Measurements from ENCODE around the gene NDST1. TPM values are rescaled to one million over a fixed set of nuclear protein-coding genes. Genes with fewer than 3 reads are reported as not detected.
A peak's percentile ranks its signal among the peaks of the same experiment; 100 is the strongest.

Gene NDST1
- 42.6 and 46.1 TPM in 2 replicates for total RNA-seq (2014; rRNA removed)
- percentile 74 among the genes with signal in this experiment for Bru-seq, nascent RNA
- BruChase-seq, experiment 1, labeled RNA remaining after a 6-hour chase, result percentile 81 among the genes with signal in this experiment
- percentile 81 among the genes with signal in this experiment for BruChase-seq, experiment 2, labeled RNA remaining after a 2-hour chase
- long read RNA-seq, partial matches to known transcripts, result 20 of 61 reads
- long read RNA-seq, other reads (novel, unspliced or antisense), result 41 of 61 reads

- no peak within 1 kb of the TSS for H2AFZ ChIP-seq (ENCODE audit: low read length)
- DNase-seq (no peak), ATAC-seq (no peak)
- no peak for TF ChIP-seq CTCF (conservative IDR thresholded peaks at IDR 0.05; ENCODE audit: low read depth, low read length)
- no peak for TF ChIP-seq EZH2 (IDR thresholded peaks at IDR 0.05; ENCODE audit: low read length, unreplicated experiment)
- TF ChIP-seq EZH2phosphoT487 (IDR thresholded peaks at IDR 0.05; ENCODE audit: borderline replicate concordance, low read length), result no peak
- H3K9me3 ChIP-seq (ENCODE audit: low read length), result no peaks in the 10 kb centered on the region
- H3K4me3 ChIP-seq (ENCODE audit: low read length), result no peak within 1 kb of the TSS
- intact Hi-C loops (cut with micrococcal nuclease), result no loop called here
- peaks cover 26% of the 10 kb centered on the region for H3K4me1 ChIP-seq (ENCODE audit: insufficient read depth, low read length)
- H3K79me2 ChIP-seq (ENCODE audit: low read length), result peaks cover 96% of the 10 kb centered on the region
- H3F3A ChIP-seq (ENCODE audit: low read length, unreplicated experiment), result no peaks in the 10 kb centered on the region
- ChIA-PET CTCF (no interaction called here), POLR2A (ENCODE audit: unreplicated experiment) (no interaction called here)
- no peak within 1 kb of the TSS for H3K4me2 ChIP-seq (ENCODE audit: low read length)
- H3K9me2 ChIP-seq (replicated peaks; ENCODE audit: low read length), result no peaks in the 10 kb centered on the region
- no TSS peak for BruUV-seq (replicated peaks)
- no peak within 1 kb of the TSS for H3K9ac ChIP-seq (ENCODE audit: low read length)
- no peaks in the 10 kb centered on the region for H3K27me3 ChIP-seq (ENCODE audit: low read length)
- peaks cover 22% of the 10 kb centered on the region for H4K20me1 ChIP-seq (ENCODE audit: low read length)
- H3K36me3 ChIP-seq (ENCODE audit: low read depth, low read length), result no peaks in the 10 kb centered on the region
- H3K27ac ChIP-seq (ENCODE audit: low read length), result no peak within 1 kb of the TSS
Observed at GRCh38 chr5:150507474-150508276, at the start of gene NDST1. TSS of gene NDST1 (plus strand) at chr5:150508131. CDS start at chr5:150521255, 13,124 bp downstream.

GRCh38 chr5:150458802-150459557 is 49.0 kb upstream of the NDST1 start:
- ATAC-seq (peak; percentile 95), DNase-seq (peak; percentile 90)
- TF ChIP-seq CTCF (conservative IDR thresholded peaks at IDR 0.05; ENCODE audit: low read depth, low read length) (peak; percentile 60), EZH2 (IDR thresholded peaks at IDR 0.05; ENCODE audit: low read length, unreplicated experiment) (no peak), EZH2phosphoT487 (IDR thresholded peaks at IDR 0.05; ENCODE audit: borderline replicate concordance, low read length) (no peak)
- no peaks in the 10 kb centered on the region for H3K79me2 ChIP-seq (ENCODE audit: low read length)
- no peaks in the 10 kb centered on the region for H3K9me2 ChIP-seq (replicated peaks; ENCODE audit: low read length)
- intact Hi-C loops (cut with micrococcal nuclease), result loop anchor here (1.0 to 2.0 kb wide), 3 partner anchors 64 to 198 kb away; no protein-coding TSS in a partner anchor
- no peak overlapping the region for H3K4me3 ChIP-seq (ENCODE audit: low read length)
- no TSS peak for BruUV-seq (replicated peaks)
- no peaks in the 10 kb centered on the region for H3K36me3 ChIP-seq (ENCODE audit: low read depth, low read length)
- H3K4me1 ChIP-seq (ENCODE audit: insufficient read depth, low read length), result no peaks in the 10 kb centered on the region; the same call in 1 of the 2 replicates
- H3K4me2 ChIP-seq (ENCODE audit: low read length), result peak overlapping the region; percentile 70
- no peak overlapping the region for H3K27ac ChIP-seq (ENCODE audit: low read length)
- peak overlapping the region; percentile 20; the same call in 1 of the 2 replicates for H3K9ac ChIP-seq (ENCODE audit: low read length)
- no peaks in the 10 kb centered on the region for H3K27me3 ChIP-seq (ENCODE audit: low read length)
- no peaks in the 10 kb centered on the region for H3F3A ChIP-seq (ENCODE audit: low read length, unreplicated experiment)
- ChIA-PET POLR2A (ENCODE audit: unreplicated experiment) (no interaction called here), CTCF (interaction anchor here (0.6 to 1.6 kb wide), 6 partner anchors 38 to 212 kb away, joined by 3 to 7 read pairs (median 5); no protein-coding TSS in a partner anchor)
- H2AFZ ChIP-seq (ENCODE audit: low read length), result peak overlapping the region; percentile 90
- no peaks in the 10 kb centered on the region for H3K9me3 ChIP-seq (ENCODE audit: low read length)
- no peaks in the 10 kb centered on the region for H4K20me1 ChIP-seq (ENCODE audit: low read length)
